GM12878 (cell line): Measurements from ENCODE around the gene KIAA1191. TPM values are rescaled to one million over a fixed set of nuclear protein-coding genes. Genes with fewer than 3 reads are reported as not detected.

Source experiments
- ATAC-seq: fragments of 200-7000 bp; cut with Tn5 transposase; 3 replicates; pipeline ENCODE4 v1.9.1; 2020; ENCODE audit warnings: mild to moderate bottlenecking, moderate library complexity
- BruUV-seq: library from RNA; stranded (reverse); fragments of 400-500 nt; replicated peaks from 2 replicates; lab custom pipeline; 2021; lab: Mats Ljungman, UMichigan
- CTCF ChIA-PET: fragments of 300-600 bp; sonication (Branson Sonifier 250); formaldehyde crosslinking; extraction: SDS; loops from one replicate; lab custom pipeline; 2021; ENCODE audit warnings: inconsistent platforms; lab: Yijun Ruan, JAX
- POLR2A ChIA-PET: fragments of 350-600 bp; formaldehyde crosslinking; extraction: SDS; loops from one replicate; lab custom pipeline; 2021; ENCODE audit warnings: inconsistent platforms; lab: Charles Lee
- RAD21 ChIA-PET: fragments of 300-600 bp; sonication (Branson Sonifier 250); formaldehyde crosslinking; loops from one replicate; lab custom pipeline; 2023; ENCODE audit warnings: antibody characterized with exemption; ENCODE audit not compliant: unreplicated experiment; lab: Charles Lee
- SMC1A ChIA-PET: fragments of 300-600 bp; sonication (Branson Sonifier 250); formaldehyde crosslinking; loops from one replicate; lab custom pipeline; 2023; ENCODE audit not compliant: unreplicated experiment, uncharacterized antibody; lab: Charles Lee
- DNase-seq: peaks from one replicate; pipeline ENCODE4 v3.0.0-alpha.2; 2011; ENCODE audit warnings: low read depth, low spot score
- FAIRE-seq: peaks from 3 replicates; lab custom pipeline; 2011; peaks lifted over from hg19 to GRCh38; lab: Jason Lieb, UNC
- H2AFZ ChIP-seq: 2 replicates; pipeline ENCODE4 v1.6.0; 2011; ENCODE audit warnings: low read depth, low read length, control low read depth; ENCODE audit not compliant: control insufficient read depth
- H3K27ac ChIP-seq: 2 replicates; pipeline ENCODE4 v1.5.1; 2011; ENCODE audit warnings: control low read depth; ENCODE audit not compliant: control insufficient read depth, insufficient read depth
- H3K27me3 ChIP-seq, 2 experiments: replicated peaks in 1 of 2; 2 replicates each; pipeline versions ENCODE4 v1.6.0 to v1.6.1; 2011; ENCODE audit warnings: low read length in 1 of 2; ENCODE audit not compliant: control insufficient read depth in 2 of 2, insufficient read depth in 2 of 2
- H3K36me3 ChIP-seq, 2 experiments: 2 replicates each; pipeline ENCODE4 v1.5.1; 2011; ENCODE audit warnings: low read length in 1 of 2; ENCODE audit not compliant: control insufficient read depth in 2 of 2, insufficient read depth in 2 of 2
- H3K4me1 ChIP-seq: 2 replicates; pipeline ENCODE4 v1.6.1; 2011; ENCODE audit warnings: mild to moderate bottlenecking, low read length, moderate library complexity, mixed read lengths; ENCODE audit not compliant: control insufficient read depth, insufficient read depth
- H3K4me2 ChIP-seq: 2 replicates; pipeline ENCODE4 v1.6.0; 2011; ENCODE audit warnings: control low read depth; ENCODE audit not compliant: control insufficient read depth, insufficient read depth
- H3K4me3 ChIP-seq: fragments of 200-600 bp; sonication (generic); 2 replicates; pipeline ENCODE4 v1.5.1; 2016
- H3K79me2 ChIP-seq: 2 replicates; pipeline ENCODE4 v1.6.0; 2011; ENCODE audit warnings: low read length; ENCODE audit not compliant: control insufficient read depth, insufficient read depth
- H3K9ac ChIP-seq: 2 replicates; pipeline ENCODE4 v1.8.0; 2011; ENCODE audit warnings: low read length, control low read depth, mixed read lengths; ENCODE audit not compliant: control insufficient read depth, insufficient read depth
- H3K9me3 ChIP-seq: replicated peaks from 3 replicates; pipeline ENCODE4 v1.5.1; 2011; ENCODE audit warnings: mild to moderate bottlenecking, low read length; ENCODE audit not compliant: control insufficient read depth, insufficient read depth
- H4K20me1 ChIP-seq: 2 replicates; pipeline ENCODE4 v1.6.0; 2011; ENCODE audit not compliant: control insufficient read depth, insufficient read depth
- BRCA1 ChIP-seq: IDR thresholded peaks from 2 replicates; pipeline ENCODE4 v1.6.1; 2011; ENCODE audit warnings: low read depth, low read length, improper control_type of control experiment
- CHD1 ChIP-seq: IDR thresholded peaks from 2 replicates; pipeline ENCODE4 v1.6.1; 2012; ENCODE audit warnings: low read depth, low read length, improper control_type of control experiment
- CHD4 ChIP-seq: fragments of 200-600 bp; sonication (generic); IDR thresholded peaks from 2 replicates; pipeline ENCODE4 v1.6.1; 2016; ENCODE audit warnings: mild to moderate bottlenecking
- E2F8 ChIP-seq: fragments of 450-650 bp; IDR thresholded peaks from 2 replicates; pipeline ENCODE4 v1.6.1; 2018; ENCODE audit warnings: mild to moderate bottlenecking, low read depth, moderate library complexity; ENCODE audit not compliant: partially characterized antibody
- FOXK2 ChIP-seq: fragments of 450-650 bp; IDR thresholded peaks from 2 replicates; pipeline ENCODE4 v1.6.1; 2017; ENCODE audit warnings: mild to moderate bottlenecking, moderate library complexity
- MAX ChIP-seq: IDR thresholded peaks from 2 replicates; pipeline ENCODE4 v1.6.1; 2012; ENCODE audit warnings: low read depth, low read length, improper control_type of control experiment
- MTA2 ChIP-seq: fragments of 450-650 bp; IDR thresholded peaks from 2 replicates; pipeline ENCODE4 v1.6.1; 2016; ENCODE audit warnings: low read depth, mild to moderate bottlenecking, moderate library complexity
- SREBF1 ChIP-seq: IDR thresholded peaks from 2 replicates; pipeline ENCODE4 v1.6.1; 2012; ENCODE audit warnings: mild to moderate bottlenecking, low read length
- TARDBP ChIP-seq: IDR thresholded peaks from 2 replicates; pipeline ENCODE4 v1.6.1; 2016; ENCODE audit warnings: borderline replicate concordance
- ZNF207 ChIP-seq: fragments of 450-650 bp; IDR thresholded peaks from 2 replicates; pipeline ENCODE4 v1.6.1; 2014; ENCODE audit warnings: antibody characterized with exemption, mild to moderate bottlenecking, borderline replicate concordance
- WGBS: methylation state at CpG from one replicate; pipeline ENCODE4 v1.1.6; 2016; ENCODE audit warnings: low lambda C conversion rate; ENCODE audit not compliant: insufficient replicate concordance, insufficient coverage; ENCODE audit errors: missing lambda C conversion rate; 5-methylcytosine and 5-hydroxymethylcytosine counted together
- in situ Hi-C: fragments of 300-500 bp; cut with MboI; formaldehyde crosslinking; loops from 9 replicates; pipeline ENCODE4 v1.14.3; 2018; ENCODE audit warnings: mixed read lengths
- intact Hi-C: fragments of 100-400 bp; cut with micrococcal nuclease; formaldehyde crosslinking; loops from one replicate; pipeline ENCODE4 v1.14.2; 2022; ENCODE audit not compliant: unreplicated experiment
- polyA plus RNA-seq, 11 experiments: library from polyadenylated mRNA; depleted of rRNA in 4 of 11; unstranded in 6 of 11; stranded (reverse) in 5 of 11; fragments of >200 nt; fragmentation: Nextera tagmentation in 4 of 11; fragmentation: Illumina TruSeq in 1 of 11; extraction: Ambion mirVana in 4 of 11; extraction: Trizol in 1 of 11; gene quantifications; 1 replicate in 1 of 11; 2 replicates in 10 of 11; pipeline versions ENCODE4 v1.2.1 to v1.2.3, GENCODE V29; 2011 to 2016; ENCODE audit warnings: inconsistent platforms in 2 of 11, missing spikeins in 2 of 11, low read depth in 1 of 11
- total RNA-seq, 4 experiments: library from RNA; depleted of rRNA in 3 of 4; stranded (reverse); fragments of >200 nt in 3 of 4; fragmentation: Illumina TruSeq in 1 of 4; extraction: Trizol in 1 of 4; gene quantifications; 2 replicates each; pipeline versions ENCODE4 v1.2.1 to v1.2.3, GENCODE V29; 2013 to 2021

The KIAA1191 gene
- total and polyA plus RNA-seq, 10 of the 15 experiments (the other 5 are each of a cell fraction or from before 2014, with no cell fraction given) = 14.9 to 58.2 (median 31.8) TPM

GRCh38 chr5:176400382-176401156 lies 39.0 kb upstream of the KIAA1191 start:
- Histone ChIP-seq H4K20me1 (no peaks in the 10 kb centered on the region), H3K4me2 (no peak overlapping the region), H3K9me3 (no peaks in the 10 kb centered on the region), H3K4me3 (no peak overlapping the region), H3K27me3 (no peaks in the 10 kb centered on the region), H2AFZ (no peak overlapping the region), H3K27ac (no peak overlapping the region), H3K4me1 (no peaks in the 10 kb centered on the region), H3K79me2 (no peaks in the 10 kb centered on the region), H3K9ac (no peak overlapping the region), H3K36me3 (no peaks in the 10 kb centered on the region)
- CTCF ChIA-PET = no interaction called here
- FAIRE-seq (no peak), ATAC-seq (no peak), DNase-seq (no peak)
- POLR2A ChIA-PET = no interaction called here
- TF ChIP-seq CHD4 = no peak
- no peak for TF ChIP-seq FOXK2
- TF ChIP-seq TARDBP = no peak
- no peak for TF ChIP-seq BRCA1
- TF ChIP-seq E2F8 = no peak
- TF ChIP-seq CHD1 = no peak
- no peak for TF ChIP-seq ZNF207
- no peak for TF ChIP-seq MTA2
- no peak for TF ChIP-seq SREBF1
- no peak for TF ChIP-seq MAX
- RAD21 ChIA-PET = no interaction called here
- in situ Hi-C loops (no loop called here), intact Hi-C loops (no loop called here)
- SMC1A ChIA-PET = no interaction called here
- WGBS = 88% methylated on average over 17 of the region's 17 CpGs
- no TSS peak for BruUV-seq
